HG03378 (cell line): Measurements from ENCODE around the gene CPNE4.

Experiments used
- ATAC-seq: cut with Tn5 transposase; IDR thresholded peaks from one replicate; pipeline ENCODE4 v1.9.1; 2021; ENCODE audit warnings: mild to moderate bottlenecking, moderate library complexity; ENCODE audit not compliant: unreplicated experiment

Gene CPNE4

GRCh38 chr3:132017137-132017536 is 17.7 kb downstream of the CPNE4 start:
- ATAC-seq = no peak

GRCh38 chr3:132016061-132017041 is 18.5 kb downstream of the CPNE4 start:
- no peak for ATAC-seq

GRCh38 chr3:132014105-132014504 is 20.7 kb downstream of the CPNE4 start:
- ATAC-seq = no peak

- no peak for ATAC-seq
These were observed 25.6 kb downstream of the CPNE4 start for GRCh38 chr3:132009241-132009640.

- no peak for ATAC-seq
These were observed 26.0 kb downstream of the CPNE4 start for GRCh38 chr3:132008837-132009236.

GRCh38 chr3:132007617-132008016 is 27.2 kb downstream of the CPNE4 start:
- no peak for ATAC-seq

GRCh38 chr3:132006605-132007204 is 28.1 kb downstream of the CPNE4 start:
- no peak for ATAC-seq

DNA sequence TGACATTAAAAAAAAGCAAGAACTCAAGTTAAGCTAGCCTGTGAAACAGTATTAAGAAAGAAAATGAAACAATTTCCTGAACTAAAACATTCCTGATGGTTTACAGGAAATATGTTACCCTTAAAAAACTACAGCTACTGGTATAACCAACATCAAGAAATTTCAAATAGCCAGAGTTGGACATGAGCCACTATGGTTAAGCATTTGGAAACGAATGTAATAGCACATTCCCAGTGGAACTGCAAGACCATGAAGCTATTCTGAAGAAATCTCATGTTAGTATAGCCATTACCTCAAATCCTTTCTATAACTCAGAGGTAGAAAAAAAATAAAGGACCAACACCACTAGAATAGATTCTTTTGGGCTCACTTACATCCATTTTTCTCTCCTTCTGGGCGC is 30.2 kb downstream of the CPNE4 start:
- no peak for ATAC-seq

DNA sequence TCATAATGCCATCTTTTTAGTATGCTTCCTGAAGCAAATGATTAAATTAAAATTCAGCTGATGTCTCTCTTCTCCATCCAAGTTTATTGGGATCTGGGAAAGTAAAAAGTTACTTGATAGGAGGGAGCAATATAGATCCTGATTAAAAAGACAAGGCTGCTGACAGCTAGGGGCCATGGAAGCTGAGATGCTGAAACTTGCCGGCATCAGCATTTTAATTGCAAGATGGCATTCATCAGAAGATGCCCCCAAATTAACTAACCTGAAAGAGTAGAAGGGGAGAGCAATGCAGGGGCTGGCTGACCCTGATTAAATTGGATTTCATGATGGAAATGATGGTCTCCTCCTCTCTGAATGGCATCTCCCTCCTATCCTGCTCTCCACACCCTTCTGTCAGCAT is 31.1 kb downstream of the CPNE4 start:
- ATAC-seq = no peak

DNA sequence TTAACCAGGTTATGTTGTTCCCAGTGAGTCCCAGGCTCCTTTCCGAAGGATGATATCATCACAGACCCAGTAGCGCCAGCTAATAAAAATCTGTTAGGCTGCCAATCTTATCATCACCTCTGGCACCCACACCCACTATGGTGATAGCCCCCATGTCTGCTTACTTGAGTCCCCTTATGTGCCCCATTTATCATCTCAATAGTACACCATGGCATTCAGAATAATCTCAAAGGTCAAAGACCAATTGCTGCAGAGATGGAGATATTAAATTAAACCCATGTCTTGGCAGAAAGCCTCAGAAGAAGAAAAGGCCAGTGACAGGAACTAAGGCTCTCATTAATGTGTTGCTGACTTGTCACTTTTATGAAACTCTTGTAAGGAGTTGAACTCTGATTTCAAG is 32.8 kb downstream of the CPNE4 start:
- ATAC-seq = no peak

DNA sequence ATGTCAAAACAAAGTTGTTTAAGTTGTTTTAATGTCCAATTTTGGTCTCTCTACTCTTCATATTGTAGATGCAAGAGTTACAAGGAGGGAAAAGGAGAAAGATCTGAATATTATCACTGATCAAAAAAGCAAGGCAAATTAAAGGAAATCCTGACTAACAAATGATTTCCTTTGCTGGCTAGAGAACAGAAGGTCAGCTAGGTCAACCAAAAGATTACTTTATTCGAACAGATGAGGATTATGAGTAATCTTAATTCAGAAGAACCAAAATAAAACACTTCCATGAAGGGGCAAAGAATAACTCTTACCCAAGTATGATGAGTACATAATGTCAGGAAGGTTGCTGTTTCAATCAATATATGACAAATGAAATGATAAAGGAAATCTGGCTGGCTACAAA is 33.8 kb downstream of the CPNE4 start:
- ATAC-seq = no peak

GRCh38 chr3:131998027-131998426 is 36.8 kb downstream of the CPNE4 start:
- ATAC-seq = no peak

DNA sequence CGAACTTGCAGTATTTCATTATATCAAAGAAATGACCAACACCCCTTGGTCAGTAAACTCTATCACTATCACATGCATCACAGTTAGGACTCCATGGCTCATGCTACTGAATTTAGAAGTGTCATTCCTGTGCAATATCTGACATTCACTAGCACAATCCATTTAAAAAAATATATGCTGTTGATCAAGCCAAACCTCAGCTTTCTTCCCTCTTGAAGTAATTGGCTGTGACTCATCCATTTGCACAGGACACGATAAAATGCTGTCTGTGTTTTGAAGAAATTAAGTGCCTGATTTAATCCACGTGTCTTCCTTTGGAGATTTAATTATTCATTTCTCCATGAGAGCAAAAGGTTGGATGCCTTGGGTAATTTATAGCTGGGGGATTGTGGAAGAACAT is 38.9 kb downstream of the CPNE4 start:
- no peak for ATAC-seq

GRCh38 chr3:131989318-131989717 is 45.5 kb downstream of the CPNE4 start:
- no peak for ATAC-seq

DNA sequence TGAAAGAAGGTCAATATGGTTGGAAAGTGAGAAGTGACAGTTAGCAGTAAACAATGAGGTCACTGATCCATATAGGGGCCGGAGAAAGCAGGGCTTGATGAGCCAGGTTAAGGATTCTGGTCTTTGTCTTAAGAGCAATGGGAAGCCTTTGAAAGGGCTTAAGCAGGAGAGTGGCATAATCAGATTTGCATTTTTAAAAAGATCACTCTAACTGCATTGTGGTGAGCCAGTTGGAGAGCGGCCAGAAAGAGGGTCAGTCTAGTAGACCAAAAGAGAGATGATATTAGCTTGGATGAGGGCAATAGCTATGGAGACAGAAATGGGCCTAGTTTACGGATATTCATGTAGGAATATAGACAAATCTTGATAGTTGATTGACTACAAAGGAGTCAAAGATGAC is 46.6 kb downstream of the CPNE4 start:
- no peak for ATAC-seq

GRCh38 chr3:131983689-131984088 is 51.1 kb downstream of the CPNE4 start:
- no peak for ATAC-seq

- no peak for ATAC-seq
These were observed 53.5 kb downstream of the CPNE4 start for GRCh38 chr3:131981323-131981722.

GRCh38 chr3:131976448-131976847 is 58.4 kb downstream of the CPNE4 start:
- ATAC-seq = no peak

DNA sequence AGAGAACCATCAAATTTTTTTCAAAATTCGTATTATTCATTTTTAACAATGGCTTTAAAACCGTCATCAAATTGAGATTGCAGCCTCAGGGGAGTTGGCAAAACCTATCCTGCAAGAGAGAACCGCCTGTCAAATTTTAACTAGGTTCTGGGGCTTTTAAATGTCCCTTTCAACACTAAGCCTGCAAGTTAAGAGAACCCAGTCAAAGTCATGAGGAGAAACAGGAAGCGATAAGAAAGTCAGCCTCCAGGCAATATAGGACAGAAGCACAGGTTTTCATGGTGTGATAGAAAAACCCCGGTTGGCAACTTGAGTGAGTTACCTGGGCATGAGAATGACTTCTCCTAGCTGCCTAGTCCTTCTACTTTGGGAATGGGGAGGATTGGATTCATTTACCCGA is 59.8 kb downstream of the CPNE4 start:
- ATAC-seq = no peak

DNA sequence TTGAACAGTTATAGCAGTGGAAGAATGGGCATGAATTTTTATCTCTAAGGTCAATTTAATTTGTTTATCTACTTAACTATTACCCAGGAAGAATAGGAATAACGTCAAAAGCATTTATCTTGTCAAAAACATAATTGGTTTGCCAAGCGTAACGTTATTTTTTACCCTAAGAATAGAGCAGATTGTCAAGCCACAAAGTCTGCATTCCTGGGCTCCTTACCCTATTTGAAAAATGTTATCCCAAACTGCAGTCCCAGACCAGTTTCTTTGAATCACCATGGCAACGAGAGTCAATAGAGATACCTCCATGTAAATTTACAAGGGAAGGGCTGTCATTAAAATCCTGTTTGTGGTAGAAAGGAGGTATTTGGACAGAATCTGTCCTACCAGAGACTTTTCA is 61.1 kb downstream of the CPNE4 start:
- ATAC-seq = no peak

DNA sequence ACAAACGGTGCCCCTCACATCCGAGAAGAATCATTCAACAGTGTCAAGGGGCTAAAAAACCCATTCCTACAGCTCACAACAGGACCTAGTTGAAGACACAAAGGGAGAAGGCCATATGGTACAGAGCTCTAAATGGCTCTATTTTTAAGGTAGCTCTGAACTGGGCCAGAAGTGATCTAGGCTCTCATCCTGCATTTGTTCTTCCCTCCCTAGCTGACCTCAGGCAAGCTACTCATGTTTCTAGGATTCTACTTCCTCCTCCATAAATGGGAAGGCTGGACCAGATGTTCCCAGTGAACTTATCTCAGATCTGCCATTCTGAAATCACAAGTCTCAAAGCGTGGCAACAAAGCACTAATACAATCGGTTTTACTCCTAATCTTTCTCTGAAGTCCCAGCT is 62.3 kb downstream of the CPNE4 start:
- no peak for ATAC-seq

- ATAC-seq = no peak
These were observed 62.7 kb downstream of the CPNE4 start for GRCh38 chr3:131972091-131972490.
